ENCODE measurements around the gene TNS3.

The TNS3 gene

DNA sequence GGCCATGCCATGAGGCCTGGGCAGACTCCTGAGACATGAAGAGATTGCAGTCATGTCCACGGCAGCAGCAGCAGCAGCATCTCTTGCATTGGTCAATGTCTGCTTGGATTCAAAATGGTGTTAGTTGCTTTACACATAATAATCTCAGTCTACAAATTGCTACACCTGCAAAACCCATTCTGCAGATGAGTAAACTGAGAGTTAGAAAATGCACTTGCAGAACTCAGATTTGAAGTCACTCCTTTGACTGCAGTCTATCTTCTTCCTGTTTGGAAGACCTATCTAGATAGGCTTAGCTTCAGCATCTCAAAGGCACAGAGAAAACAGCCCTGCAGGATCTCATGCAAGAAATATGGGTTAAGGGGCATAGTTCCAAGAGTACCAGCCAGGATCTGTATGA lies 350.3 kb downstream of the TNS3 start:
- no peak for DNase-seq

GRCh38 chr7:47231032-47231431 lies 350.9 kb downstream of the TNS3 start:
- DNase-seq = no peak

DNA sequence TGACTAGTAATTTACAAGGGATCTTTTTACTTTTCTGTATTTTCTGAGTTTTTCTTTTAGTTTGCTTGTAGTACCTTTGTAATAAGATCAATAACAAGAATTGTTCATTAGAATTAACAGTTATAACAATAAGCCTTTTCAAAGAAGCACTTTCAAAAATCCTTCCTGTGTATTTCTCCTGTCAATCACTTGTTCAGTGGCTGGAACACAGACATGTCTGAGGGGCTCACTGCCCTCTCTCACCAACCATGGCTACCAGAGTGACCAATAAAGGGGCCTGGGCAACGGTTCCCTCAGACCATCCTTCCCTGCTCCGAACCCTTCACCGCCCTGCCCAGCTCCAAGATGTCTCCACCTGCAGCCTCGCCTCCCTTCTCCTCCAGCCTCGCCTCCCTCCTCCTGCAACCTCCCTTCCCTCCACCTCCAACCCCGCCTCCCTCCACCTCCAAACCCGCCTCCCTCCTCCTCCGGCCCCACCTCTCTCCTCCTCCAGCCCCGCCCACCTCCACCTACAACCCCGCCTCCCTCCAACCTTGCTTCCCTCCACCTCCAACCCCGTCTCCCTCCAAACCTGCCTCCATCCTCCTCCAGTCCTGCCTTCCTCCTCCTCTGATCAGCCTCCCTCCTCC lies 353.4 kb downstream of the TNS3 start:
- DNase-seq = no peak

DNA sequence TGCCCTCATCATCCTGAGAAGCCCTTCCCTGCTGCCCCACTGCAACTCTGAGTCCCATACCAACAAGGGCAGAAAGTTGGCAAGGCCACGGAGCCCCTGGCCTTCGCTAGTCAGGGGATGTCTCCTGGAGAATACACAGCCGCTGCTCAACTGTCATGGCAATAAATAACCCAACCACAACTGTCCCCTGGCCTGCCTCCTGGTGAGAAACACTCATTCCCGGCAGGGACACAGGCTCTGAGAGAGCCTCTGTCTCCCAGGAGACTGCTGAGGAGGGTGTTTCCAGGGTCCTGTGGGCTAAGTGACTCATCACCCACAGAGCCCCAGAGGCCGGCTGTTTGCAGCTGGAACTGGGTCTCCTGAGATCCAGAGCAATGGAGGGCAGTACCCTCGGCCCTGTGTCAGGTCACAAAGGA lies 354.1 kb downstream of the TNS3 start:
- DNase-seq = no peak

DNA sequence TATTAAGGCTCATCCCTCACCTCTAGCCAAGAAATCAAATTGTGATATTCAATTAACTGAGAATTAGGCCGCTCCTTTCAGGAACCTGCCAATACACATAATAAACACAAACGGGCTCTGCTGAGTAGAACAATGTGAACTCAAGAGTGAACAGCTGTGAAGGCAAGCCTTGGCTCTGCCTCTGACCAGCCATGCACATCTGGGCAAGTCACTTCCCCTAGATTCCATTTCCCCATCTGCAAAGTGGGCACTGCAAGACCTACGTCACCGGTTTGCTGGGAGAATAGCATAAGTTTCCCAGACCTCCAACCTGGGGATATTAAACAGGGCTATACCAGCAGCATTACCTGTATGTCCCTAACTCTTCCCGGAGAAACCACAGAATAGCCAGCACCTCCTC lies 355.2 kb downstream of the TNS3 start:
- no peak for DNase-seq

- DNase-seq = no peak
Measured at GRCh38 chr7:47225387-47226131, 356.4 kb downstream of the TNS3 start.
